GM12878 (cell line): Measurements from ENCODE around the gene FAM83G. TPM values are rescaled to one million over a fixed set of nuclear protein-coding genes. Genes with fewer than 3 reads are reported as not detected.

ENCODE experiments used
- ATF3 ChIP-seq: IDR thresholded peaks from 2 replicates; pipeline ENCODE4 v1.6.1; 2011; ENCODE audit warnings: low read depth, mild to moderate bottlenecking, low read length, moderate library complexity, borderline replicate concordance; ENCODE audit errors: extremely low read depth
- CUX1 ChIP-seq: IDR thresholded peaks from 2 replicates; pipeline ENCODE4 v1.6.1; 2012; ENCODE audit warnings: improper control_type of control experiment, low read depth, low read length; ENCODE audit not compliant: insufficient replicate concordance
- E2F8 ChIP-seq: fragments of 450-650 bp; IDR thresholded peaks from 2 replicates; pipeline ENCODE4 v1.6.1; 2018; ENCODE audit warnings: mild to moderate bottlenecking, low read depth, moderate library complexity; ENCODE audit not compliant: partially characterized antibody
- FOXM1 ChIP-seq: IDR thresholded peaks from 2 replicates; pipeline ENCODE4 v1.6.1; 2012; ENCODE audit warnings: low read depth, mild to moderate bottlenecking, inconsistent platforms, low read length, moderate library complexity
- MLLT1 ChIP-seq: fragments of 450-650 bp; IDR thresholded peaks from 2 replicates; pipeline ENCODE4 v1.6.1; 2016; ENCODE audit warnings: mild to moderate bottlenecking
- NKRF ChIP-seq: fragments of 450-650 bp; conservative IDR thresholded peaks from 2 replicates; pipeline ENCODE4 v1.6.1; 2017; ENCODE audit warnings: mild to moderate bottlenecking, moderate library complexity
- RBBP5 ChIP-seq: fragments of 200-600 bp; sonication (generic); conservative IDR thresholded peaks from 2 replicates; pipeline ENCODE4 v1.6.1; 2016
- SUPT20H ChIP-seq: IDR thresholded peaks from 2 replicates; pipeline ENCODE4 v1.6.1; 2011; ENCODE audit warnings: low read depth, mild to moderate bottlenecking, low read length, moderate library complexity, borderline replicate concordance; ENCODE audit not compliant: control insufficient read depth
- WRNIP1 ChIP-seq: IDR thresholded peaks from 2 replicates; pipeline ENCODE4 v1.6.1; 2011; ENCODE audit warnings: low read depth, low read length, improper control_type of control experiment, borderline replicate concordance
- ZNF217 ChIP-seq: fragments of 450-650 bp; IDR thresholded peaks from 2 replicates; pipeline ENCODE4 v1.6.1; 2017; ENCODE audit warnings: antibody characterized with exemption, mild to moderate bottlenecking
- ZNF24 ChIP-seq: fragments of 450-650 bp; IDR thresholded peaks from 2 replicates; pipeline ENCODE4 v1.6.1; 2017; ENCODE audit warnings: antibody characterized with exemption, mild to moderate bottlenecking
- ZNF687 ChIP-seq: fragments of 450-650 bp; IDR thresholded peaks from 2 replicates; pipeline ENCODE4 v1.6.1; 2017; ENCODE audit warnings: mild to moderate bottlenecking, moderate library complexity
- polyA plus RNA-seq, 11 experiments: library from polyadenylated mRNA; depleted of rRNA in 4 of 11; unstranded in 6 of 11; stranded (reverse) in 5 of 11; fragments of >200 nt; fragmentation: Nextera tagmentation in 4 of 11; fragmentation: Illumina TruSeq in 1 of 11; extraction: Ambion mirVana in 4 of 11; extraction: Trizol in 1 of 11; gene quantifications; 1 replicate in 1 of 11; 2 replicates in 10 of 11; pipeline versions ENCODE4 v1.2.1 to v1.2.3, GENCODE V29; 2011 to 2016; ENCODE audit warnings: inconsistent platforms in 2 of 11, missing spikeins in 2 of 11, low read depth in 1 of 11
- total RNA-seq, 4 experiments: library from RNA; depleted of rRNA in 3 of 4; stranded (reverse); fragments of >200 nt in 3 of 4; fragmentation: Illumina TruSeq in 1 of 4; extraction: Trizol in 1 of 4; gene quantifications; 2 replicates each; pipeline versions ENCODE4 v1.2.1 to v1.2.3, GENCODE V29; 2013 to 2021

The FAM83G gene
- total and polyA plus RNA-seq, 10 of the 15 experiments (the other 5 are each of a cell fraction or from before 2014, with no cell fraction given): 0.03 to 16.7 (median 6.5) TPM

- TF ChIP-seq NKRF (no peak), SUPT20H (no peak), ZNF687 (no peak), WRNIP1 (no peak), ATF3 (no peak), ZNF24 (no peak), E2F8 (no peak), MLLT1 (no peak), CUX1 (no peak), RBBP5 (no peak), FOXM1 (no peak), ZNF217 (no peak)
Measured at GRCh38 chr17:18964550-18964949, 40.0 kb downstream of the FAM83G start (continued).
